Vagina (tissue), 2 donors: Measurements from ENCODE around the gene PLCB2. TPM values are rescaled to one million over a fixed set of nuclear protein-coding genes. Genes with fewer than 3 reads are reported as not detected.

Source experiments
- DNase-seq, 2 donors: peaks; one replicate each; pipeline ENCODE4 v3.0.0-alpha.2; 2017; ENCODE audit errors: extremely low spot score in 2 of 2
- H3K27ac ChIP-seq: fragments of 200-600 bp; sonication (generic); one replicate; pipeline ENCODE4 v1.5.1; 2019
- H3K27me3 ChIP-seq: fragments of 200-600 bp; sonication (generic); one replicate; pipeline ENCODE4 v1.5.1; 2019
- H3K36me3 ChIP-seq, 2 donors: fragments of 200-600 bp; sonication (generic); one replicate each; pipeline ENCODE4 v1.5.1; 2017 to 2019
- H3K4me1 ChIP-seq: fragments of 200-600 bp; sonication (generic); one replicate; pipeline ENCODE4 v1.5.1; 2019
- H3K4me3 ChIP-seq, 2 donors: fragments of 200-600 bp; sonication (generic); 1 replicate in 1 of 2; 2 replicates in 1 of 2; pipeline ENCODE4 v1.5.1; 2016 to 2019
- H3K9me3 ChIP-seq: fragments of 200-600 bp; sonication (generic); one replicate; pipeline ENCODE4 v1.5.1; 2019
- POLR2A ChIP-seq, 2 donors: fragments of 450-650 bp; IDR thresholded peaks; one replicate each; pipeline ENCODE4 v1.6.1; 2017; ENCODE audit warnings: antibody characterized with exemption in 2 of 2, mild to moderate bottlenecking in 2 of 2, moderate library complexity in 2 of 2
- POLR2AphosphoS5 ChIP-seq, 2 donors: sonication (generic); formaldehyde crosslinking; IDR thresholded peaks; one replicate each; pipeline ENCODE4 v1.9.0; 2017; ENCODE audit warnings: antibody characterized with exemption in 2 of 2, mild to moderate bottlenecking in 2 of 2, low read depth in 1 of 2; ENCODE audit not compliant: insufficient read depth in 1 of 2
- intact Hi-C: fragments of 100-400 bp; cut with DNase I; formaldehyde crosslinking; loops from one replicate; pipeline ENCODE4 v1.15.1; 2023
- total RNA-seq: library from RNA; depleted of rRNA; stranded (reverse); fragments of >200 nt; gene quantifications from one replicate; pipeline ENCODE4 v1.2.3, GENCODE V29; 2016
- TF ChIP-seq, protein P1 (sequence below), 3 experiments: fragments of 450-650 bp in 2 of 3; fragments of 200-600 bp in 1 of 3; sonication (generic) in 1 of 3; IDR thresholded peaks; one replicate each; pipeline ENCODE4 v1.5.1; 2017 to 2019; ENCODE audit warnings: antibody characterized with exemption in 3 of 3, mild to moderate bottlenecking in 2 of 3, moderate library complexity in 2 of 3

The PLCB2 gene
- total RNA-seq, 1 donor from 2014 or later = 14.0 TPM

DNA sequence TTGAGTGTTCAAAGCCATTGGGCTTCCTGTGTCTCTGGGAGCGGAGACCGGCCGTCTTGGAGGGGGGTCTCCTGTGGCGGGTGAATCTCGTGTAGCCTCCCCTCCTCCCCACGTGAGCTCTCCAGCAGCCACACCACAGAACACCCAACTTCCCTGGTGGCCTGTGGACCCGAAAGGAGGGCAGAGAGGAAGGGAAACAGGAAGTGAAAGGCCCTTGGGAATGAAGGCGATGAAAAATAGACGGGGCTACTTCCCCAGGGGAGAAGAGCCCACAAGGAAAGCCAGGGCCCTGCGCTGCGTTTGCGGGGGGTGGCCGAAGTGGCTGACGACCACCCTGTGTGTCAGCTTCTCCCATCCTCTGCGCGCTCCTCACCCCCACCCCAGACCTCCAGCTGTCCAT is 30.3 kb downstream of the PLCB2 start:
- Histone ChIP-seq H3K4me3 (no peak overlapping the region), H3K27me3 (peaks cover 15% of the 10 kb centered on the region), H3K4me1 (peaks cover 17% of the 10 kb centered on the region), H3K27ac (no peak overlapping the region), H3K36me3 (peaks cover 0 to 7% of the 10 kb centered on the region in 2 donors), H3K9me3 (no peaks in the 10 kb centered on the region)
- DNase-seq = no peak
- TF ChIP-seq, protein P1, sequence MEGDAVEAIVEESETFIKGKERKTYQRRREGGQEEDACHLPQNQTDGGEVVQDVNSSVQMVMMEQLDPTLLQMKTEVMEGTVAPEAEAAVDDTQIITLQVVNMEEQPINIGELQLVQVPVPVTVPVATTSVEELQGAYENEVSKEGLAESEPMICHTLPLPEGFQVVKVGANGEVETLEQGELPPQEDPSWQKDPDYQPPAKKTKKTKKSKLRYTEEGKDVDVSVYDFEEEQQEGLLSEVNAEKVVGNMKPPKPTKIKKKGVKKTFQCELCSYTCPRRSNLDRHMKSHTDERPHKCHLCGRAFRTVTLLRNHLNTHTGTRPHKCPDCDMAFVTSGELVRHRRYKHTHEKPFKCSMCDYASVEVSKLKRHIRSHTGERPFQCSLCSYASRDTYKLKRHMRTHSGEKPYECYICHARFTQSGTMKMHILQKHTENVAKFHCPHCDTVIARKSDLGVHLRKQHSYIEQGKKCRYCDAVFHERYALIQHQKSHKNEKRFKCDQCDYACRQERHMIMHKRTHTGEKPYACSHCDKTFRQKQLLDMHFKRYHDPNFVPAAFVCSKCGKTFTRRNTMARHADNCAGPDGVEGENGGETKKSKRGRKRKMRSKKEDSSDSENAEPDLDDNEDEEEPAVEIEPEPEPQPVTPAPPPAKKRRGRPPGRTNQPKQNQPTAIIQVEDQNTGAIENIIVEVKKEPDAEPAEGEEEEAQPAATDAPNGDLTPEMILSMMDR (IDR thresholded peaks at IDR 0.05) = no peak
- TF ChIP-seq POLR2AphosphoS5 (IDR thresholded peaks at IDR 0.05; ENCODE audit: insufficient read depth in 1 of 2, low read depth in 1 of 2) (no peak), POLR2A (IDR thresholded peaks at IDR 0.05) (no peak)
- intact Hi-C loops = no loop called here

DNA sequence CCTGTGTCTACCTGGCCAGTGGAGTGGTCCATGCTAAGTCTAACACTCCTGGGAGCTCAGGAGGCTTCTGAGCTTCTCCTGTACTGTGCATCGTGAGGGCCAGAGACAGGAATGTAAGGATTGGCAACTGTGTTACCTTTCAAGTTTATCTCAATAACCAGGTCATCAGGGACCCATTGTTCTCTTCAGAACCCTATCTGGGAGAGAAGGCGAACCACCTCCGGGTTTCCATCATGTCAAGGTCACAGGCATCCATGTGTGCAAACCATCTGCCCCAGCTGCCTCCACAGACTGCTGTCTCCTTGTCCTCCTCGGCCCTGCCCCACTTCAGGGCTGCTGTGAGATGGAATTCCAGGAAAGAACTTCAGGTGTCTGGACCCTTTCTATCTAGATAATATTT is 30.8 kb downstream of the PLCB2 start:
- H3K9me3 ChIP-seq = no peaks in the 10 kb centered on the region
- H3K4me1 ChIP-seq = peaks cover 13% of the 10 kb centered on the region
- H3K27ac ChIP-seq = no peak overlapping the region
- no peak overlapping the region for H3K4me3 ChIP-seq
- no peak for DNase-seq
- peaks cover 11% of the 10 kb centered on the region for H3K27me3 ChIP-seq
- H3K36me3 ChIP-seq = peaks cover 0 to 7% of the 10 kb centered on the region in 2 donors
- TF ChIP-seq POLR2AphosphoS5 (IDR thresholded peaks at IDR 0.05; ENCODE audit: insufficient read depth in 1 of 2, low read depth in 1 of 2) = no peak
- intact Hi-C loops = no loop called here

DNA sequence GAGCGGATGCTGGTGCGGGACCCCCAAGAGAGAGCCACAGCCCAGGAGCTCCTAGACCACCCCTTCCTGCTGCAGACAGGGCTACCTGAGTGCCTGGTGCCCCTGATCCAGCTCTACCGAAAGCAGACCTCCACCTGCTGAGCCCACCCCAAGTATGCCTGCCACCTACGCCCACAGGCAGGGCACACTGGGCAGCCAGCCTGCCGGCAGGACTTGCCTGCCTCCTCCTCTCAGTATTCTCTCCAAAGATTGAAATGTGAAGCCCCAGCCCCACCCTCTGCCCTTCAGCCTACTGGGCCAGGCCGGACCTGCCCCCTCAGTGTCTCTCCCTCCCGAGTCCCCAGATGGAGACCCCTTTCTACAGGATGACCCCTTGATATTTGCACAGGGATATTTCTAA is 31.8 kb downstream of the PLCB2 start:
- H3K9me3 ChIP-seq = no peaks in the 10 kb centered on the region
- no peak overlapping the region for H3K4me3 ChIP-seq
- peaks cover 0 to 7% of the 10 kb centered on the region in 2 donors for H3K36me3 ChIP-seq
- peaks cover 7% of the 10 kb centered on the region for H3K4me1 ChIP-seq
- intact Hi-C loops = no loop called here
- TF ChIP-seq POLR2A (IDR thresholded peaks at IDR 0.05) = no peak
- no peak for TF ChIP-seq POLR2AphosphoS5 (IDR thresholded peaks at IDR 0.05; ENCODE audit: insufficient read depth in 1 of 2, low read depth in 1 of 2)
- TF ChIP-seq, protein P1 (IDR thresholded peaks at IDR 0.05) = no peak
- H3K27me3 ChIP-seq = peaks cover 7% of the 10 kb centered on the region
- no peak for DNase-seq
- H3K27ac ChIP-seq = no peak overlapping the region

DNA sequence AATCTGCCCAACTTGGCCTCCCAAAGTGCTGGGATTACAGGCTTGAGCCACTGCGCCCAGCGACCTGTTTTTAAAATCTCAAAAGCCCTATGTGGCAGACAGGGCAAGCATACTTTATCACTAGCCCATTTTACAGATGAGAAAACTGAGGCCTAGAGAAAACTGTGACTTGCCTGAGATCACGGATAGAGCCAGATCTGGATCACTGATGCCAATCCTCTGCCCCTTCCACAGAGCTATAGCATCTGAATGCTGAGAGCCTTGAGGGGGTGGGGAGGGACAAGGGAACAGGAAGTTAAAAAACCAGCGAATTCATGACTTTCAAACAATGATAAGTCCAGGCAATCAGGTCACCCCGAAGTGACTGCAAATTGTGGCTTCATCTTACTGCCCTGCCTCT is 32.2 kb downstream of the PLCB2 start:
- Histone ChIP-seq H3K27ac (no peak overlapping the region), H3K27me3 (peaks cover 7% of the 10 kb centered on the region), H3K4me3 (no peak overlapping the region), H3K36me3 (peaks cover 0 to 7% of the 10 kb centered on the region in 2 donors), H3K4me1 (peaks cover 7% of the 10 kb centered on the region), H3K9me3 (no peaks in the 10 kb centered on the region)
- DNase-seq = no peak
- TF ChIP-seq POLR2A (IDR thresholded peaks at IDR 0.05) = no peak
- TF ChIP-seq POLR2AphosphoS5 (IDR thresholded peaks at IDR 0.05; ENCODE audit: insufficient read depth in 1 of 2, low read depth in 1 of 2) = no peak
- TF ChIP-seq, protein P1 (IDR thresholded peaks at IDR 0.05) = no peak
- intact Hi-C loops = no loop called here

DNA sequence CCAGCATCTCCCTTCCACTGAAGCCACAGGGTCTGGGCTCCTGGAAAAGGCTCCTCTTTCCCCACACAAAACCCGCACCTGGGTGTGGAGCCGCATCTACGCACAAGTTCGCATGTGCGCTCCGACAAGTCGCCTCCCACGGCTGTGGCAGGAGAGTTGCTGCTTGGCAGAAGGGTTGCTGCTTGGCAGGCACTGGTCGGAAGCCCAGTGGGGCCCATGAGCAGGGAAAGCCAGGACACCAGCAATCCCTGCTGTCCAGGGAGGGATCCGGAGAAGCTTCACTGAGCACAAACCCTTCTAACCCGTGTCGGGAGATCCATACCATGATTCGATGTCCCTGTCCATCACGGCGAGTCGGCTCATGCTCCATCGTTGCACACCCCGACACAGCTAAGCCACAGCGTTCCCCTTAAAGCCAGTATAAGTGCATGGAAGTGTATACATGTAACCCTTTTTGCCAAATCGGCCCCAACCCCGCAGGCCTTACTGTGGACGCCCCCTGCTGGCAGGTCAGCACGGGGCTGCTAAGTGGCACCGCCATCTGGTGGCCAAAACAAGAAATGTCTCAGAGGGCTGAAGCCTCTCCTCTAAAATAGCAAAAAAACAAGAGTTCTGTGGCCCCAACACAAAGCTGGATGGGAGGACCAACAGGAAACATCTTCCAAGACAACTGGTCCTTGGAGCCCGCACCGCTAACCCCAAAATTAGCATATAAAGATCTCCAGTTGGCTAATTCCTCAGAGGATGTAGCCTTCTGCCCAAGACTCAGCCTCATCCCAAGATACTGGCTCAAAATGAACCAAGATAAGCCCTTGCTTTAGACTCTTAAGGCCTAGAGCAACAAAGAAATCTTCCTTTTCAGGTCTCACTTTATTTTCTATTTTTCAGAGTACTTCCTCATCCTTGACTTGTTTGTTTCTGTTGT is 33.1 kb downstream of the PLCB2 start:
- DNase-seq = no peak
- TF ChIP-seq POLR2AphosphoS5 (IDR thresholded peaks at IDR 0.05; ENCODE audit: insufficient read depth in 1 of 2, low read depth in 1 of 2) = peak in 1 of 2 donors; percentile 77
- TF ChIP-seq, protein P1 (IDR thresholded peaks at IDR 0.05) = peak; percentile 100
- TF ChIP-seq POLR2A (IDR thresholded peaks at IDR 0.05) = no peak
- no peaks in the 10 kb centered on the region for H3K9me3 ChIP-seq

More for the DNA sequence above, 33.1 kb downstream of the PLCB2 start:
- Histone ChIP-seq H3K27me3 (no peaks in the 10 kb centered on the region), H3K36me3 (peaks cover 0 to 7% of the 10 kb centered on the region in 2 donors), H3K4me1 (peaks cover 3% of the 10 kb centered on the region), H3K4me3 (no peak overlapping the region), H3K27ac (no peak overlapping the region)
- intact Hi-C loops = loop anchor here (5.0 kb wide), 2 partner anchors 57 to 227 kb away; no protein-coding TSS in a partner anchor
